ENCODE data around the gene CADM2. TPM values are rescaled to one million over a fixed set of nuclear protein-coding genes. Genes with fewer than 3 reads are reported as not detected.
"Not testable (repeated sequence)": the region's sequence is repeated elsewhere in the genome, so short reads cannot be mapped to it uniquely, and the experiment has no call there.

The CADM2 gene
- 4.3 TPM for total RNA-seq
- long read RNA-seq, partial matches to known transcripts = 0 of 1 reads
- long read RNA-seq, other reads (novel, unspliced or antisense) = 1 of 1 reads

DNA sequence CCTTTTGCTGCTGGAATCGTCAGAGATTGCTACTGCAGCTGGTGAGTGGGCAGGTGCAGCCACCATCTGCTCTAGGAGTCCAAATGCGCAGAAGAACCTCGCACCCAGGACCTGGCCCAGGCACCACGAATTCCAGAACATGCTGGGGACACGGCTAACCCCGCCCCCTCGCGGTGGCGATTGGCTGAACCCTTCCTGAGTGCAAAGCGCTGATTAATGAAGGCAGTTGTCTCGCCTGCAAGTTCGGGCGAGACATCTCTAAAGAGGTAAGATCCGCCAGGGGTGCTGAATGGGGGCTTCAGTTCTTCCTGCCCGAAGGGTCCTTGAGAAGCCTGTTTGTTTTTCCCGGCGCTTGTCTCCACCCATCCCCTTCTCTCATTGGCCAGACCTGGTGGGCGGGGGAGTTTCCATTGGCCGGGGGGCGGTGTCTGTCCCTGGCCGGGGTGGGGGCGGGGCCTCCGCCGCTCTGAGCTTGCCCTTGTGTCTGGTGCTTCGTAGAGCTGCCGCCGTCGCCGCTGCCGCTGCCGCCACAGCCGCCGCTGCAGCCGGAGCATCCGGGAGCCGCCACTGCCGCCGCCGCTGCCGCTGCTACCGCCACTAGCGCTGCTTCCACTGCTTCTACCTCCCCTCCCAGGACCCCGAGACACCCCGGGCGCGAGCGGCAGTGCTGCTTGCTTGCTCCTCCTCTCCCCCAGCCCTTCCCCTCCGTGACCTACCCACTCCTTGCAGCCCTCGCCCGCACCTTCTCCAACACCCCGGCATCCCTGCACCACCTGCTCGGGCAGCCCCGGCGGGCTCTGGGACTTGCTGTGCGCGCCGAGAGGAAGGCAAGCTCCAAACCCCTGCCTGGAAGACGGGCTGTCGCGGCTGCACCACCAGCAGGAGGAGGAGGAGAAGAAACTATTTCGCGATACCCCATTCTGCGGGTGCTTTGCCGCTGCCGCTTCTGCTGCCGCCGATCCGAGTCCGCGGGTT, at the start of gene CADM2:
TSS of gene CADM2 (plus strand) at position 495 of the 975 bp plus-strand sequence.
- H3K4me1 ChIP-seq = peaks cover 25% of the 10 kb centered on the region
- DNase-seq = peak; percentile 86
- H3K9me3 ChIP-seq (replicated peaks) = no peaks in the 10 kb centered on the region
- peak within 1 kb of the TSS; percentile 69 for H3K4me3 ChIP-seq
- no peak within 1 kb of the TSS for H3K27ac ChIP-seq (replicated peaks)
- TF ChIP-seq, protein P1, sequence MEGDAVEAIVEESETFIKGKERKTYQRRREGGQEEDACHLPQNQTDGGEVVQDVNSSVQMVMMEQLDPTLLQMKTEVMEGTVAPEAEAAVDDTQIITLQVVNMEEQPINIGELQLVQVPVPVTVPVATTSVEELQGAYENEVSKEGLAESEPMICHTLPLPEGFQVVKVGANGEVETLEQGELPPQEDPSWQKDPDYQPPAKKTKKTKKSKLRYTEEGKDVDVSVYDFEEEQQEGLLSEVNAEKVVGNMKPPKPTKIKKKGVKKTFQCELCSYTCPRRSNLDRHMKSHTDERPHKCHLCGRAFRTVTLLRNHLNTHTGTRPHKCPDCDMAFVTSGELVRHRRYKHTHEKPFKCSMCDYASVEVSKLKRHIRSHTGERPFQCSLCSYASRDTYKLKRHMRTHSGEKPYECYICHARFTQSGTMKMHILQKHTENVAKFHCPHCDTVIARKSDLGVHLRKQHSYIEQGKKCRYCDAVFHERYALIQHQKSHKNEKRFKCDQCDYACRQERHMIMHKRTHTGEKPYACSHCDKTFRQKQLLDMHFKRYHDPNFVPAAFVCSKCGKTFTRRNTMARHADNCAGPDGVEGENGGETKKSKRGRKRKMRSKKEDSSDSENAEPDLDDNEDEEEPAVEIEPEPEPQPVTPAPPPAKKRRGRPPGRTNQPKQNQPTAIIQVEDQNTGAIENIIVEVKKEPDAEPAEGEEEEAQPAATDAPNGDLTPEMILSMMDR (IDR thresholded peaks at IDR 0.05; ENCODE audit: borderline replicate concordance) = no peak
- H3K27me3 ChIP-seq (ENCODE audit: low read depth) = peaks cover 74% of the 10 kb centered on the region
- intact Hi-C loops (cut with micrococcal nuclease) = no loop called here
- H3K36me3 ChIP-seq = no peaks in the 10 kb centered on the region

GRCh38 chr3:84918592-84918991, 40.2 kb upstream of the CADM2 start:
- H3K27me3 ChIP-seq (ENCODE audit: low read depth); H3K27ac ChIP-seq (replicated peaks); H3K4me1 ChIP-seq; H3K4me3 ChIP-seq; H3K36me3 ChIP-seq; DNase-seq; intact Hi-C loops (cut with micrococcal nuclease): not testable (repeated sequence)
- H3K9me3 ChIP-seq (replicated peaks) = peaks cover 45% of the 10 kb centered on the region

DNA sequence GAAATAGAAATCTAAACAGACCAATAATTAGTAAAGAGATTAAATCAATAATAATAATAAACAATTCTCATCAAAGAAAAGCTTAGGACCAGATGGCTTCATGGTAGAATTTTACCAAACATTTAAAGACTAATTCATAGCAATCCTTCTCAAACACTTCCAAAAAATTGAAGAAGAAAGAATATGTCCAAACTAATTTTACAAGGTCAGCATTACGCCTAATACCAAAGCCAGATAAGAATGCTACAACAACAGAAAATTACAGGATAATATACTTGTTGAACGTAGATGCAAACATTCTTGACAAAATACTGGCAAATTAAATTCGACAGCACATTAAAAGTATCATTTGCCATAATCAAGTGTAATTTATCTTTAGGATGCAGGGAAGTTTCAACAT, 36.1 kb upstream of the CADM2 start:
- intact Hi-C loops (cut with micrococcal nuclease) = no loop called here
- Histone ChIP-seq H3K27ac (replicated peaks) (no peak overlapping the region), H3K36me3 (no peaks in the 10 kb centered on the region), H3K27me3 (ENCODE audit: low read depth) (no peaks in the 10 kb centered on the region), H3K9me3 (replicated peaks) (peaks cover 35% of the 10 kb centered on the region), H3K4me3 (no peak overlapping the region), H3K4me1 (no peaks in the 10 kb centered on the region)
- DNase-seq = no peak
- TF ChIP-seq, protein P1 (IDR thresholded peaks at IDR 0.05; ENCODE audit: borderline replicate concordance) = no peak

DNA sequence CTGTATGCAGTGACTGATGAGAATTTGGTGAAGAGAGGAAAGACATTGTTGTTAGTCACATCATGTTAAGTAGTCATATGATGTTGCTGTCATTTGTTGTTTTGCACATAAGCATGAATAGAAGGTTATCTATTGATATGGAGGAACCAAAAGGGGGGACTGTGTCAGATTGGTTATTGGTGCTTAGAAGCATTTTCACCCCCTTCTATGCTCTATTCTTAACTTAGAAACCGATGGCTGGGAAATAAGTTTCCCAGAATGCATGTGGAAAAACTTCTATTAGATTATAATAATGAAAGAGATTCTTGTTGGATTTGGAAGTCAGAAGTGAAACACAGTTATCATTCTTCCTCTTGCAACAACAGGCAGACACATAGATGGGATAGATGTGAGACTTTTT, 33.2 kb upstream of the CADM2 start:
- H3K36me3 ChIP-seq = no peaks in the 10 kb centered on the region
- H3K27me3 ChIP-seq (ENCODE audit: low read depth) = no peaks in the 10 kb centered on the region
- DNase-seq = no peak
- TF ChIP-seq, protein P1 (IDR thresholded peaks at IDR 0.05; ENCODE audit: borderline replicate concordance) = no peak
- H3K4me1 ChIP-seq = no peaks in the 10 kb centered on the region
- intact Hi-C loops (cut with micrococcal nuclease) = no loop called here
- peaks cover 16% of the 10 kb centered on the region for H3K9me3 ChIP-seq (replicated peaks)
- H3K27ac ChIP-seq (replicated peaks) = no peak overlapping the region
- no peak overlapping the region for H3K4me3 ChIP-seq

DNA sequence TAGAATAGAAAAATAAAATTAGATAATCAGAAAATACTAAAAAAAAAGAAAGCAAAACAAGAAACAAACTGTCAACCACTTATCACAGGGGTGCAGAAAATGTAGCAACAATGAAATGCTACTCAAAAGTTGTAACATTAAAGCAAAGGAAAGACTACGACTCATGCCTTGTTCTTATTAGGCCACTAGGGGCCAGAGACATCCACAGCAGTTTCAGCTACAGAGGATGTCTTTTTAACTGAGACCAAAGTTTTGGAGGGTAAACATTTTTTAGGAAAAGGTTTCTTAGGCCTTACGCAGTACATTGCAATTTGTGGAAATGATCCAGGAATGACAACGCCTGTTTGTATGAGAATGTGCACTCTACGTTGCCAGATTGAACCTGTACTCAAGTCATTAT, 15.4 kb upstream of the CADM2 start:
- DNase-seq = no peak
- intact Hi-C loops (cut with micrococcal nuclease) = no loop called here
- no peaks in the 10 kb centered on the region for H3K27me3 ChIP-seq (ENCODE audit: low read depth)
- no peak overlapping the region for H3K27ac ChIP-seq (replicated peaks)
- no peaks in the 10 kb centered on the region for H3K9me3 ChIP-seq (replicated peaks)
- H3K4me3 ChIP-seq = no peak overlapping the region
- H3K4me1 ChIP-seq = no peaks in the 10 kb centered on the region
- TF ChIP-seq, protein P1 (IDR thresholded peaks at IDR 0.05; ENCODE audit: borderline replicate concordance) = no peak
- no peaks in the 10 kb centered on the region for H3K36me3 ChIP-seq

DNA sequence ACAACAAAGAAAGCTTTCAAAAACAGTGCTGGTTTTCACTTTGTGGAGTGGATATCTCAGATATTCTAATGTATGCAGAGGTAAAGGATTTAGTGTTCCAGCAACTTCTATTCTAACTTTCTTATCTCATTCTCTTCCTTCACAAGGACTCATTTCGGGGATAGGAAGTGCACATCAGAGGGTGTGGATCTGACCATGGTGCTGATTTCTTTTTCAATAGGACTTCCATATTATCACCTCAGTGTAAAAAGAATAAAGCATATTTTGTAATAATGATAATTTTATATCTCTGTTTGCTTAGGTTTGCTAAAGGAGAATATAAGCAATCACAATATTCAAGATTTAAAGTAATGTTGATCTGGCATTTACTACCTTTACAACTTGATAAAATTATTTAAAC, 12.5 kb upstream of the CADM2 start:
- H3K9me3 ChIP-seq (replicated peaks) = peaks cover 6% of the 10 kb centered on the region
- TF ChIP-seq, protein P1 (IDR thresholded peaks at IDR 0.05; ENCODE audit: borderline replicate concordance) = no peak
- H3K4me1 ChIP-seq = no peaks in the 10 kb centered on the region
- no peak overlapping the region for H3K27ac ChIP-seq (replicated peaks)
- DNase-seq = no peak
- H3K4me3 ChIP-seq = no peak overlapping the region
- no peaks in the 10 kb centered on the region for H3K27me3 ChIP-seq (ENCODE audit: low read depth)
- intact Hi-C loops (cut with micrococcal nuclease) = no loop called here
- H3K36me3 ChIP-seq = no peaks in the 10 kb centered on the region
